ENCODE data around the gene ARHGAP26. TPM values are rescaled to one million over a fixed set of nuclear protein-coding genes. Genes with fewer than 3 reads are reported as not detected.

Gene ARHGAP26
- polyA plus RNA-seq, 1 donor (not counting 4 experiments of a cell fraction or from before 2014, with no cell fraction given), result 3.9 TPM

DNA sequence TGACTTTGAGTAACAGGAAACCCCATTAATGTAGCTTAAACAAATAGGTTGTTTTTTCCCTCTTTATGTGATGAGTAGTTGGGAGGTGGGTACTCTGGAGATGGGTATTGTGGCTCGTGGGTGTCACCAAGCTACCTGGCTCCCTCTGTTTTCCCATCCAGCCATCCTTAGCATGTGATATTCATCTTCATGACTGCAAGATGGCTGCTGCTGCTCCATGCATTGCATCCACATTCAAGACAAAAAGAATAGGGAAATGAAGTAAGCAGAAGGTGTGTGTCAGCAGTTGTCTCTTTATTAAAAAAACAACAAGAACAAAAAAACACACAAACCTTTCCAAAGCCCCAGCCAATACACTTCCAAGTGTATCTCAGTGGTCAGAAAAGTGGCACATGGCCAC is 6.5 kb upstream of the ARHGAP26 start:
- Histone ChIP-seq H3K79me2 (ENCODE audit: control insufficient read depth, insufficient read depth, low read length) (no peaks in the 10 kb centered on the region), H3K27me3 (ENCODE audit: control insufficient read depth, extremely low read depth, insufficient read depth, low read length) (no peaks in the 10 kb centered on the region), H3K4me3 (ENCODE audit: control insufficient read depth in 2 of 3, extremely low read depth in 1 of 3, insufficient read depth in 2 of 3, low read depth in 1 of 3, low read length in 3 of 3) (no peak overlapping the region), H3K9ac (ENCODE audit: control insufficient read depth, extremely low read depth, insufficient read depth, low read length) (no peak overlapping the region), H3K4me2 (ENCODE audit: control insufficient read depth, extremely low read depth, insufficient read depth, low read depth, low read length) (no peak overlapping the region), H2AFZ (ENCODE audit: control insufficient read depth, low read length) (no peak overlapping the region), H3K36me3 (ENCODE audit: control insufficient read depth in 2 of 2, extremely low read depth in 1 of 2, insufficient read depth in 2 of 2, low read length in 2 of 2) (no peaks in the 10 kb centered on the region), H3K9me1 (ENCODE audit: control insufficient read depth, extremely low read depth, insufficient read depth, low read length) (no peaks in the 10 kb centered on the region), H3K27ac (ENCODE audit: control insufficient read depth, insufficient read depth, low read length) (no peak overlapping the region), H4K20me1 (ENCODE audit: control insufficient read depth, extremely low read depth, insufficient read depth, low read length) (no peaks in the 10 kb centered on the region), H3K9me3 (ENCODE audit: control insufficient read depth, low read depth, low read length) (peaks cover 2% of the 10 kb centered on the region), H3K4me1 (ENCODE audit: control insufficient read depth, extremely low read depth, insufficient read depth, low read length) (no peaks in the 10 kb centered on the region)
- DNase-seq (ENCODE audit: low read depth, low spot score), result no peak
- no peak for TF ChIP-seq EZH2 (IDR thresholded peaks at IDR 0.05; ENCODE audit: low read length)
- TF ChIP-seq, protein P1, sequence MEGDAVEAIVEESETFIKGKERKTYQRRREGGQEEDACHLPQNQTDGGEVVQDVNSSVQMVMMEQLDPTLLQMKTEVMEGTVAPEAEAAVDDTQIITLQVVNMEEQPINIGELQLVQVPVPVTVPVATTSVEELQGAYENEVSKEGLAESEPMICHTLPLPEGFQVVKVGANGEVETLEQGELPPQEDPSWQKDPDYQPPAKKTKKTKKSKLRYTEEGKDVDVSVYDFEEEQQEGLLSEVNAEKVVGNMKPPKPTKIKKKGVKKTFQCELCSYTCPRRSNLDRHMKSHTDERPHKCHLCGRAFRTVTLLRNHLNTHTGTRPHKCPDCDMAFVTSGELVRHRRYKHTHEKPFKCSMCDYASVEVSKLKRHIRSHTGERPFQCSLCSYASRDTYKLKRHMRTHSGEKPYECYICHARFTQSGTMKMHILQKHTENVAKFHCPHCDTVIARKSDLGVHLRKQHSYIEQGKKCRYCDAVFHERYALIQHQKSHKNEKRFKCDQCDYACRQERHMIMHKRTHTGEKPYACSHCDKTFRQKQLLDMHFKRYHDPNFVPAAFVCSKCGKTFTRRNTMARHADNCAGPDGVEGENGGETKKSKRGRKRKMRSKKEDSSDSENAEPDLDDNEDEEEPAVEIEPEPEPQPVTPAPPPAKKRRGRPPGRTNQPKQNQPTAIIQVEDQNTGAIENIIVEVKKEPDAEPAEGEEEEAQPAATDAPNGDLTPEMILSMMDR (optimal IDR thresholded peaks at IDR 0.05 in 1 of 3, IDR thresholded peaks at IDR 0.05 in 1 of 3, conservative IDR thresholded peaks at IDR 0.05 in 1 of 3; ENCODE audit: extremely low read depth in 1 of 3, insufficient read depth in 2 of 3, low read length in 3 of 3), result no peak
- FAIRE-seq, result no peak
- dilution Hi-C loops (cut with MboI; ENCODE audit: extremely low pct_ligation_motif_present, low sequenced_read_pairs), result no loop called here

DNA sequence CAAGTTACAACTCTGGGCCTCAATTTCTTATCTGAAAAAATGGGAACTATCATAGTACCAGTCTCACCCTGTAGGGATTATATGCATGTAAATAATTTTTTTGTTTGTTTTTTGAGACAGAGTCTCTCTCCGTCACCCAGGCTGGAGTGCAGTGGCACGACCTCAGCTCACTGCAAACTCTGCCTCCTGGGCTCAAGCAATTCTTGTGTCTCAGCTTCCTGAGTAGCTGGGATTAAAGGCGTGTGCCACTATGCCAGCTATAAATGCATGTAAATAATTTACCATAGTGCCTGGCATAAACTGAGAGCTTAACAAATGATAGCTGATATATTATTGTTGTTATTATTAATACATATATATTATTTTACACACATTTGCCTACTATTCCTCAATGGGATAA is 3.0 kb upstream of the ARHGAP26 start:
- Histone ChIP-seq H3K4me2 (ENCODE audit: control insufficient read depth, extremely low read depth, insufficient read depth, low read depth, low read length) (no peak overlapping the region), H3K4me3 (ENCODE audit: control insufficient read depth in 2 of 3, extremely low read depth in 1 of 3, insufficient read depth in 2 of 3, low read depth in 1 of 3, low read length in 3 of 3) (no peak overlapping the region), H3K9ac (ENCODE audit: control insufficient read depth, extremely low read depth, insufficient read depth, low read length) (no peak overlapping the region), H3K9me1 (ENCODE audit: control insufficient read depth, extremely low read depth, insufficient read depth, low read length) (no peaks in the 10 kb centered on the region), H3K4me1 (ENCODE audit: control insufficient read depth, extremely low read depth, insufficient read depth, low read length) (peaks cover 10% of the 10 kb centered on the region), H3K36me3 (ENCODE audit: control insufficient read depth in 2 of 2, extremely low read depth in 1 of 2, insufficient read depth in 2 of 2, low read length in 2 of 2) (no peaks in the 10 kb centered on the region), H4K20me1 (ENCODE audit: control insufficient read depth, extremely low read depth, insufficient read depth, low read length) (no peaks in the 10 kb centered on the region), H3K79me2 (ENCODE audit: control insufficient read depth, insufficient read depth, low read length) (no peaks in the 10 kb centered on the region), H2AFZ (ENCODE audit: control insufficient read depth, low read length) (no peak overlapping the region), H3K27ac (ENCODE audit: control insufficient read depth, insufficient read depth, low read length) (no peak overlapping the region), H3K9me3 (ENCODE audit: control insufficient read depth, low read depth, low read length) (peaks cover 2% of the 10 kb centered on the region), H3K27me3 (ENCODE audit: control insufficient read depth, extremely low read depth, insufficient read depth, low read length) (no peaks in the 10 kb centered on the region)
- dilution Hi-C loops (cut with MboI; ENCODE audit: extremely low pct_ligation_motif_present, low sequenced_read_pairs), result no loop called here
- FAIRE-seq, result no peak
- no peak for DNase-seq (ENCODE audit: low read depth, low spot score)
- TF ChIP-seq EZH2 (IDR thresholded peaks at IDR 0.05; ENCODE audit: low read length), result no peak
- TF ChIP-seq, protein P1 (optimal IDR thresholded peaks at IDR 0.05 in 1 of 3, IDR thresholded peaks at IDR 0.05 in 1 of 3, conservative IDR thresholded peaks at IDR 0.05 in 1 of 3; ENCODE audit: extremely low read depth in 1 of 3, insufficient read depth in 2 of 3, low read length in 3 of 3), result no peak

Data from keratinocyte (primary cell).